Posterior vena cava (tissue), 2 donors: ENCODE results near the gene PHRF1. TPM values are rescaled to one million over a fixed set of nuclear protein-coding genes. Genes with fewer than 3 reads are reported as not detected.

Experiments used
- DNase-seq: peaks from one replicate; pipeline ENCODE4 v3.0.0-alpha.2; 2020; ENCODE audit warnings: low spot score
- intact Hi-C, 2 donors: fragments of 100-400 bp; cut with DNase I; formaldehyde crosslinking; loops; one replicate each; pipeline versions ENCODE4 v1.14.1 to v1.14.2; 2022 to 2023
- total RNA-seq, 2 donors: library from RNA; stranded (reverse); fragmentation: NEBNext Ultra II Directional; extraction: Animal tissue kit (Norgen Biotek cat#: 25700); gene quantifications; one replicate each; pipeline ENCODE4 v1.2.1, GENCODE V29; 2021
- donor health status: DM: yes; HTN: yes; CAD: no.
- donor health status: DM: yes; HTN: yes; CAD: no.

Gene PHRF1
- total RNA-seq, 2 donors from 2014 or later, result 18.3 to 20.8 TPM

- no peak for DNase-seq
- intact Hi-C loops, result loop anchor here (10.0 kb wide), 1 partner anchor 169 kb away; no protein-coding TSS in a partner anchor
Measured at GRCh38 chr11:555780-556661, 20.2 kb upstream of the PHRF1 start.

- DNase-seq, result no peak
- intact Hi-C loops, result loop anchor here (10.0 kb wide), 1 partner anchor 168 kb away; no protein-coding TSS in a partner anchor
Measured at GRCh38 chr11:556662-557256, 19.5 kb upstream of the PHRF1 start.

- intact Hi-C loops, result loop anchor here (10.0 kb wide), 1 partner anchor 167 kb away; no protein-coding TSS in a partner anchor
- no peak for DNase-seq
Measured at GRCh38 chr11:557328-558132, 18.7 kb upstream of the PHRF1 start.

- intact Hi-C loops, result loop anchor here (10.0 kb wide), 1 partner anchor 166 kb away; no protein-coding TSS in a partner anchor
- no peak for DNase-seq
Measured at GRCh38 chr11:558503-558902, 17.8 kb upstream of the PHRF1 start.

GRCh38 chr11:559020-559620, 17.1 kb upstream of the PHRF1 start:
- DNase-seq, result no peak
- intact Hi-C loops, result loop anchor here (10.0 kb wide), 1 partner anchor 166 kb away; no protein-coding TSS in a partner anchor

- intact Hi-C loops, result loop anchor here (5.0 to 10.0 kb wide), 2 partner anchors 165 to 1592 kb away; no protein-coding TSS in a partner anchor
- no peak for DNase-seq
Measured at GRCh38 chr11:559712-560304, 16.5 kb upstream of the PHRF1 start.

- intact Hi-C loops, result loop anchor here in 1 of 2 donors (5.0 kb wide), 1 partner anchor 1592 kb away; no protein-coding TSS in a partner anchor
Measured at GRCh38 chr11:560305-561147, 15.7 kb upstream of the PHRF1 start, which contains the start of the genes LMNTD2 and RASSF7. Gene LMNTD2, minus strand, starts transcription at chr11:560738. Its CDS starts 22 bp downstream, at chr11:560716. Gene RASSF7, plus strand, starts transcription at chr11:560970. Its CDS starts 799 bp downstream, at chr11:561769.

GRCh38 chr11:561148-562003, 14.9 kb upstream of the PHRF1 start:
- DNase-seq, result no peak
- intact Hi-C loops, result loop anchor here in 1 of 2 donors (5.0 kb wide), 1 partner anchor 1591 kb away; no protein-coding TSS in a partner anchor

More at GRCh38 chr11:560305-561147, 15.7 kb upstream of the PHRF1 start, which contains the start of the genes LMNTD2 and RASSF7:
- DNase-seq, result peak; percentile 96

- no peak for DNase-seq
- intact Hi-C loops, result loop anchor here in 1 of 2 donors (5.0 kb wide), 1 partner anchor 1590 kb away; no protein-coding TSS in a partner anchor
Measured at GRCh38 chr11:562046-562645, 14.1 kb upstream of the PHRF1 start.

- intact Hi-C loops, result loop anchor here in 1 of 2 donors (5.0 kb wide), 1 partner anchor 1589 kb away; no protein-coding TSS in a partner anchor
Measured at GRCh38 chr11:563066-563811, 13.0 kb upstream of the PHRF1 start.

GRCh38 chr11:563812-564578, 12.3 kb upstream of the PHRF1 start:
- DNase-seq, result no peak
- intact Hi-C loops, result loop anchor here in 1 of 2 donors (5.0 kb wide), 1 partner anchor 1588 kb away; no protein-coding TSS in a partner anchor

More at GRCh38 chr11:563066-563811, 13.0 kb upstream of the PHRF1 start:
- DNase-seq, result no peak

GRCh38 chr11:565921-566509, 10.3 kb upstream of the PHRF1 start:
- no peak for DNase-seq
- intact Hi-C loops, result no loop called here

GRCh38 chr11:567011-567628, 9.2 kb upstream of the PHRF1 start:
- intact Hi-C loops, result no loop called here
- no peak for DNase-seq
